H1 (cell line): ENCODE data around the gene INPP5K. TPM values are rescaled to one million over a fixed set of nuclear protein-coding genes. Genes with fewer than 3 reads are reported as not detected.

Experiments
- CTCF ChIA-PET: fragments of 300-600 bp; sonication (Branson Sonifier 250); formaldehyde crosslinking; loops from one replicate; lab custom pipeline; 2021; ENCODE audit not compliant: partially characterized antibody; lab: Charles Lee
- POLR2A ChIA-PET: fragments of 300-600 bp; sonication (Branson Sonifier 250); formaldehyde crosslinking; loops from one replicate; lab custom pipeline; 2021; ENCODE audit warnings: inconsistent platforms; ENCODE audit not compliant: partially characterized antibody; lab: Charles Lee
- DNase-seq, 2 experiments: peaks; one replicate each; pipeline versions ENCODE4 v3.0.0 to v3.0.0-alpha.2; 2010 to 2022; ENCODE audit warnings: low spot score in 2 of 2, low read depth in 1 of 2, mixed read lengths in 1 of 2
- FAIRE-seq: peaks from 2 replicates; lab custom pipeline; 2011; peaks lifted over from hg19 to GRCh38; lab: Jason Lieb, UNC
- H2AFZ ChIP-seq: 2 replicates; pipeline ENCODE4 v1.8.1; 2012; ENCODE audit warnings: low read length, inconsistent platforms
- H2AK5ac ChIP-seq: 2 replicates; pipeline ENCODE4 v1.6.1; 2013; ENCODE audit warnings: low read depth, low read length
- H2BK120ac ChIP-seq: replicated peaks from 2 replicates; pipeline ENCODE3; 2013; ENCODE audit warnings: low read depth, low read length, inconsistent platforms
- H2BK12ac ChIP-seq: 2 replicates; pipeline ENCODE4 v1.6.1; 2013; ENCODE audit warnings: low read depth, low read length
- H2BK15ac ChIP-seq: 2 replicates; pipeline ENCODE4 v1.6.1; 2013; ENCODE audit warnings: low read length
- H2BK20ac ChIP-seq: 2 replicates; pipeline ENCODE4 v1.6.1; 2013; ENCODE audit warnings: low read length
- H2BK5ac ChIP-seq: 2 replicates; pipeline ENCODE4 v1.6.1; 2013; ENCODE audit warnings: low read depth, low read length
- H3K14ac ChIP-seq: 2 replicates; pipeline ENCODE4 v1.6.1; 2013; ENCODE audit warnings: inconsistent platforms; ENCODE audit not compliant: insufficient read length
- H3K18ac ChIP-seq: 2 replicates; pipeline ENCODE4 v1.6.1; 2013; ENCODE audit warnings: low read length; ENCODE audit errors: extremely low read depth
- H3K23ac ChIP-seq: 2 replicates; pipeline ENCODE4 v1.6.1; 2013; ENCODE audit warnings: inconsistent platforms; ENCODE audit not compliant: insufficient read length
- H3K23me2 ChIP-seq: 2 replicates; pipeline ENCODE4 v1.6.1; 2013; ENCODE audit warnings: low read depth, low read length
- H3K27ac ChIP-seq: 2 replicates; pipeline ENCODE4 v1.6.1; 2011; ENCODE audit warnings: low read depth, low read length, inconsistent platforms
- H3K27me3 ChIP-seq, 4 experiments: replicated peaks in 1 of 4; 1 replicate in 1 of 4; 2 replicates in 3 of 4; pipeline versions ENCODE4 v1.6.1 to v1.8.1; 2011 to 2013; ENCODE audit warnings: low read length in 3 of 4, mild to moderate bottlenecking in 3 of 4, inconsistent platforms in 2 of 4, mixed read lengths in 2 of 4, moderate library complexity in 1 of 4; ENCODE audit not compliant: control insufficient read depth in 3 of 4, insufficient read depth in 3 of 4; ENCODE audit errors: extremely low read depth in 1 of 4
- H3K36me3 ChIP-seq, 4 experiments: 2 replicates each; pipeline versions ENCODE4 v1.6.1 to v1.8.1; 2011 to 2013; ENCODE audit warnings: mild to moderate bottlenecking in 4 of 4, low read length in 3 of 4, moderate library complexity in 2 of 4, control low read depth in 1 of 4, inconsistent platforms in 1 of 4; ENCODE audit not compliant: insufficient read depth in 4 of 4, control insufficient read depth in 2 of 4
- H3K4ac ChIP-seq: replicated peaks from 2 replicates; pipeline ENCODE3; 2013; ENCODE audit warnings: low read length, low read depth, mixed read lengths, inconsistent platforms; ENCODE audit not compliant: insufficient read length
- H3K4me1 ChIP-seq, 4 experiments: replicated peaks in 1 of 4; 1 replicate in 1 of 4; 2 replicates in 3 of 4; pipeline versions ENCODE4 v1.6.1 to v1.8.1; 2011 to 2013; ENCODE audit warnings: low read length in 3 of 4, inconsistent platforms in 2 of 4, mixed read lengths in 1 of 4; ENCODE audit not compliant: insufficient read depth in 4 of 4, control insufficient read depth in 3 of 4
- H3K4me2 ChIP-seq, 2 experiments: 2 replicates each; pipeline versions ENCODE4 v1.6.1 to v1.8.1; 2011 to 2013; ENCODE audit warnings: low read depth in 2 of 2, low read length in 2 of 2, control low read depth in 1 of 2, inconsistent platforms in 1 of 2, mild to moderate bottlenecking in 1 of 2; ENCODE audit not compliant: insufficient read depth in 1 of 2
- H3K4me3 ChIP-seq, 4 experiments: fragments of 200-600, 300-600 bp in 1 of 4; sonication (generic), shearing (Covaris generic), sonication (Bioruptor Twin) in 1 of 4; 2 replicates each; pipeline versions ENCODE4 v1.5.1 to v1.8.1; 2011 to 2016; ENCODE audit warnings: low read length in 4 of 4, low read depth in 3 of 4, control low read depth in 2 of 4, inconsistent platforms in 2 of 4, mild to moderate bottlenecking in 2 of 4, mixed read lengths in 1 of 4, moderate library complexity in 1 of 4; ENCODE audit not compliant: insufficient read depth in 2 of 4; ENCODE audit errors: extremely low read depth in 1 of 4
- H3K56ac ChIP-seq: replicated peaks from 2 replicates; pipeline ENCODE3; 2013; ENCODE audit warnings: low read depth, mild to moderate bottlenecking, mixed read lengths, low read length, inconsistent platforms; ENCODE audit not compliant: insufficient read length
- H3K79me1 ChIP-seq: 2 replicates; pipeline ENCODE4 v1.6.1; 2013; ENCODE audit warnings: low read depth, low read length, control low read depth
- H3K79me2 ChIP-seq, 2 experiments: 2 replicates each; pipeline versions ENCODE4 v1.6.1 to v1.8.1; 2012 to 2013; ENCODE audit warnings: low read length in 2 of 2, mild to moderate bottlenecking in 2 of 2, inconsistent platforms in 1 of 2; ENCODE audit not compliant: insufficient read depth in 2 of 2, control insufficient read depth in 1 of 2
- H3K9ac ChIP-seq, 4 experiments: replicated peaks in 1 of 4; 1 replicate in 1 of 4; 2 replicates in 3 of 4; pipeline versions ENCODE4 v1.6.1 to v1.8.1; 2011 to 2013; ENCODE audit warnings: low read depth in 3 of 4, low read length in 3 of 4, control low read depth in 2 of 4, mild to moderate bottlenecking in 2 of 4, moderate library complexity in 2 of 4, inconsistent platforms in 1 of 4; ENCODE audit errors: extremely low read depth in 1 of 4
- H3K9me3 ChIP-seq, 2 experiments: 2 replicates each; pipeline versions ENCODE4 v1.6.1 to v1.8.1; 2012 to 2013; ENCODE audit warnings: mild to moderate bottlenecking in 2 of 2, moderate library complexity in 2 of 2, control low read depth in 1 of 2, inconsistent platforms in 1 of 2, low read depth in 1 of 2, low read length in 1 of 2, mixed read lengths in 1 of 2; ENCODE audit not compliant: insufficient read depth in 2 of 2
- H4K20me1 ChIP-seq, 2 experiments: replicated peaks in 1 of 2; 2 replicates each; pipeline versions ENCODE3 to v1.8.1; 2011 to 2013; ENCODE audit warnings: inconsistent platforms in 2 of 2, low read length in 2 of 2, mild to moderate bottlenecking in 1 of 2; ENCODE audit not compliant: insufficient read depth in 2 of 2, control insufficient read depth in 1 of 2
- H4K5ac ChIP-seq: 2 replicates; pipeline ENCODE4 v1.6.1; 2013; ENCODE audit warnings: low read length, low read depth, mixed read lengths, inconsistent platforms; ENCODE audit not compliant: insufficient read length
- H4K8ac ChIP-seq: 2 replicates; pipeline ENCODE4 v1.8.0; 2013; ENCODE audit warnings: mild to moderate bottlenecking, moderate library complexity, low read length, inconsistent platforms; ENCODE audit not compliant: insufficient read depth; ENCODE audit errors: extremely low read depth
- H4K91ac ChIP-seq: replicated peaks from 2 replicates; pipeline ENCODE3; 2013; ENCODE audit warnings: low read length, mixed read lengths, inconsistent platforms; ENCODE audit not compliant: insufficient read length
- ATF2 ChIP-seq: IDR thresholded peaks from 2 replicates; pipeline ENCODE4 v1.6.1; 2012; ENCODE audit warnings: low read length, inconsistent platforms
- ATF3 ChIP-seq: IDR thresholded peaks from 2 replicates; pipeline ENCODE4 v1.6.1; 2011; ENCODE audit warnings: low read depth, mild to moderate bottlenecking, low read length; ENCODE audit not compliant: insufficient read depth
- CHD1 ChIP-seq: IDR thresholded peaks from 2 replicates; pipeline ENCODE4 v1.6.1; 2012; ENCODE audit warnings: low read depth, low read length, improper control_type of control experiment
- HDAC6 ChIP-seq: IDR thresholded peaks from one replicate; pipeline ENCODE4 v1.7.1; 2012; ENCODE audit warnings: low read depth, mild to moderate bottlenecking, inconsistent platforms, low read length, moderate library complexity
- POU5F1 ChIP-seq: IDR thresholded peaks from 2 replicates; pipeline ENCODE4 v1.6.1; 2011; ENCODE audit warnings: low read depth, mild to moderate bottlenecking, low read length, moderate library complexity
- SIX5 ChIP-seq: IDR thresholded peaks from 2 replicates; pipeline ENCODE4 v1.6.1; 2011; ENCODE audit warnings: mild to moderate bottlenecking, low read depth, low read length
- SP1 ChIP-seq: IDR thresholded peaks from 2 replicates; pipeline ENCODE4 v1.6.1; 2011; ENCODE audit warnings: low read depth, low read length
- SRF ChIP-seq: IDR thresholded peaks from 2 replicates; pipeline ENCODE4 v1.6.1; 2011; ENCODE audit warnings: mild to moderate bottlenecking, low read depth, low read length, moderate library complexity
- SUZ12 ChIP-seq: fragments of 200-600 bp; sonication (generic); IDR thresholded peaks from 2 replicates; pipeline ENCODE4 v1.6.1; 2012; ENCODE audit warnings: mild to moderate bottlenecking, inconsistent platforms, low read length, moderate library complexity, mixed read lengths
- WGBS, 2 experiments: shearing (Covaris generic) in 1 of 2; methylation state at CpG; one replicate each; pipeline versions ENCODE4 v1.1.6 to v1.1.7; 2013 to 2015; ENCODE audit warnings: low lambda C conversion rate in 2 of 2, mixed read lengths in 2 of 2, inconsistent platforms in 1 of 2, low coverage in 1 of 2, missing lambda C conversion rate in 1 of 2; ENCODE audit not compliant: insufficient replicate concordance in 2 of 2, insufficient coverage in 1 of 2, insufficient read length in 1 of 2; ENCODE audit errors: extremely low coverage in 1 of 2, missing lambda C conversion rate in 1 of 2; 5-methylcytosine and 5-hydroxymethylcytosine counted together
- polyA plus RNA-seq, 7 experiments: library from polyadenylated mRNA; depleted of rRNA in 3 of 7; stranded (reverse) in 5 of 7; unstranded in 2 of 7; fragments of >200 nt in 5 of 7; fragments of 200-250 nt in 2 of 7; gene quantifications; 1 replicate in 5 of 7; 2 replicates in 1 of 7; 4 replicates in 1 of 7; pipeline versions ENCODE4 v1.2.1 to v1.2.3, GENCODE V29; 2011 to 2013; ENCODE audit warnings: missing spikeins in 2 of 7, mixed read lengths in 2 of 7
- total RNA-seq: library from RNA; stranded (reverse); fragmentation: NEBNext Ultra II Directional; extraction: Animal tissue kit (Norgen Biotek cat#: 25700); gene quantifications from 2 replicates; pipeline ENCODE4 v1.2.1, GENCODE V29; 2021

Gene INPP5K
- total and polyA plus RNA-seq, 2 of the 8 experiments (the other 6 are each of a cell fraction or from before 2014, with no cell fraction given) = 21.0 to 24.1 TPM

- H2BK20ac ChIP-seq = peak overlapping the region; percentile 2; the same call in 1 of the 2 replicates
- no peak overlapping the region for H2AFZ ChIP-seq
- no peaks in the 10 kb centered on the region for H3K9me3 ChIP-seq
- H2BK5ac ChIP-seq = peak overlapping the region; percentile 52; the same call in 1 of the 2 replicates
- no peak overlapping the region for H3K4ac ChIP-seq
- H3K4me3 ChIP-seq = no peak overlapping the region
- no peak overlapping the region for H3K14ac ChIP-seq
- H4K20me1 ChIP-seq = peaks cover 15 to 20% of the 10 kb centered on the region in 2 experiments
- H3K9ac ChIP-seq = no peak overlapping the region
- H3K18ac ChIP-seq = no peak overlapping the region
- ChIA-PET CTCF (interaction anchor here (0.7 to 1.2 kb wide), 2 partner anchors 10 to 66 kb away, joined by 3 to 4 read pairs; no protein-coding TSS in a partner anchor), POLR2A (interaction anchor here (1.2 to 3.3 kb wide), 2 partner anchors 11 to 48 kb away, joined by 3 to 14 read pairs; partner anchors contain the start of gene INPP5K)
- H2AK5ac ChIP-seq = no peak overlapping the region
- no peaks in the 10 kb centered on the region for H3K36me3 ChIP-seq
- H3K79me1 ChIP-seq = peaks cover 11% of the 10 kb centered on the region
- H2BK12ac ChIP-seq = peak overlapping the region; percentile 85; the same call in 1 of the 2 replicates
- H3K4me2 ChIP-seq = no peak overlapping the region
- H3K23me2 ChIP-seq = peaks cover 4% of the 10 kb centered on the region; the same call in 1 of the 2 replicates
- no peak overlapping the region for H4K5ac ChIP-seq
- peaks cover 7 to 30% of the 10 kb centered on the region in 2 experiments; a peak in 3 of 4 replicates for H3K79me2 ChIP-seq
- no peak overlapping the region for H3K23ac ChIP-seq
- H3K27me3 ChIP-seq = peaks cover 0 to 4% (median 0%) of the 10 kb centered on the region in 4 experiments; a peak in 1 of 7 replicates
- no peak overlapping the region for H3K27ac ChIP-seq
- no peak overlapping the region for H2BK120ac ChIP-seq
- peak overlapping the region; percentile 66; the same call in 1 of the 2 replicates for H2BK15ac ChIP-seq
- peak overlapping the region; percentile 52 for H4K91ac ChIP-seq
- no peak overlapping the region; the same call in 1 of the 2 replicates for H4K8ac ChIP-seq
- H3K4me1 ChIP-seq = peaks cover 0 to 14% (median 6%) of the 10 kb centered on the region in 4 experiments; a peak in 5 of 7 replicates
- no peak for FAIRE-seq
- no peak for DNase-seq
- no peak overlapping the region for H3K56ac ChIP-seq
- WGBS, 2 experiments = 89% methylated on average over 17 of the region's 19 CpGs; no CpG with 5 or more reads in 1 of the 2 experiments
- TF ChIP-seq ATF3 (no peak), CHD1 (no peak), POU5F1 (no peak), SP1 (no peak), SUZ12 (no peak), HDAC6 (no peak), ATF2 (no peak), SRF (no peak), SIX5 (no peak)
Observed at GRCh38 chr17:1563786-1564613, 47.6 kb upstream of the INPP5K start.
